GM23338 (cell line): ENCODE measurements around the gene TPR. TPM values are rescaled to one million over a fixed set of nuclear protein-coding genes. Genes with fewer than 3 reads are reported as not detected.

Experiments used
- ATAC-seq: fragments of 200-7000 bp; cut with Tn5 transposase; 3 replicates; pipeline ENCODE4 v1.9.1; 2020
- DNase-seq: peaks from one replicate; pipeline ENCODE4 v3.0.0-alpha.2; 2015; ENCODE audit warnings: low spot score
- H2AFZ ChIP-seq: fragments of 200-600 bp; sonication (generic); 2 replicates; pipeline ENCODE4 v1.8.0; 2016; ENCODE audit warnings: antibody characterized with exemption, mild to moderate bottlenecking, moderate library complexity
- H3F3A ChIP-seq: fragments of 200-600 bp; sonication (generic); replicated peaks from 2 replicates; pipeline ENCODE4 v1.8.0; 2017; ENCODE audit warnings: antibody characterized with exemption, mixed run types, low read depth
- H3K27ac ChIP-seq: fragments of 200-600 bp; sonication (generic); 2 replicates; pipeline ENCODE4 v1.6.1; 2016; ENCODE audit warnings: low read depth
- H3K27me3 ChIP-seq: fragments of 200-600 bp; sonication (generic); 2 replicates; pipeline ENCODE4 v1.8.0; 2016; ENCODE audit warnings: mild to moderate bottlenecking, mixed run types, moderate library complexity; ENCODE audit not compliant: insufficient read depth
- H3K36me3 ChIP-seq: fragments of 200-600 bp; sonication (generic); 2 replicates; pipeline ENCODE4 v1.8.0; 2016; ENCODE audit warnings: mild to moderate bottlenecking; ENCODE audit not compliant: insufficient read depth
- H3K4me1 ChIP-seq: fragments of 200-600 bp; sonication (generic); 2 replicates; pipeline ENCODE4 v1.8.0; 2016; ENCODE audit warnings: mild to moderate bottlenecking, moderate library complexity; ENCODE audit not compliant: insufficient read depth
- H3K4me2 ChIP-seq: fragments of 200-600 bp; sonication (generic); 2 replicates; pipeline ENCODE4 v1.7.1; 2017; ENCODE audit warnings: mixed run types
- H3K4me3 ChIP-seq: fragments of 200-600 bp; sonication (generic); 2 replicates; pipeline ENCODE4 v1.6.1; 2016; ENCODE audit warnings: mixed run types
- H3K79me2 ChIP-seq: fragments of 200-600 bp; sonication (generic); replicated peaks from 2 replicates; pipeline ENCODE4 v1.8.0; 2017; ENCODE audit warnings: mild to moderate bottlenecking; ENCODE audit not compliant: insufficient read depth
- H3K9me2 ChIP-seq: fragments of 200-600 bp; sonication (generic); 2 replicates; pipeline ENCODE4 v1.8.0; 2017; ENCODE audit not compliant: insufficient read depth
- H4K20me1 ChIP-seq: fragments of 200-600 bp; sonication (generic); replicated peaks from 2 replicates; pipeline ENCODE4 v1.8.0; 2017; ENCODE audit warnings: mild to moderate bottlenecking; ENCODE audit not compliant: insufficient read depth
- H3K27ac Mint-ChIP-seq: 2 replicates; pipeline ENCODE4 v1.8.0; 2020; ENCODE audit warnings: inconsistent platforms, mild to moderate bottlenecking, moderate library complexity, mixed read lengths
- H3K27me3 Mint-ChIP-seq: 3 replicates; pipeline ENCODE4 v1.8.0; 2022; ENCODE audit warnings: low read depth, mild to moderate bottlenecking, moderate library complexity, mixed read lengths, inconsistent platforms; ENCODE audit not compliant: insufficient read depth, poor library complexity
- H3K36me3 Mint-ChIP-seq: 3 replicates; pipeline ENCODE4 v1.8.0; 2021; ENCODE audit warnings: low read depth, mild to moderate bottlenecking, inconsistent platforms, moderate library complexity, mixed read lengths
- H3K4me1 Mint-ChIP-seq: 3 replicates; pipeline ENCODE4 v1.8.0; 2020; ENCODE audit warnings: mild to moderate bottlenecking, inconsistent platforms, mixed read lengths
- H3K4me3 Mint-ChIP-seq: 3 replicates; pipeline ENCODE4 v1.8.0; 2021; ENCODE audit warnings: moderate library complexity, mild to moderate bottlenecking, inconsistent platforms, mixed read lengths
- H3K9me3 Mint-ChIP-seq: 3 replicates; pipeline ENCODE4 v1.8.0; 2020; ENCODE audit warnings: moderate library complexity, mild to moderate bottlenecking, inconsistent platforms, mixed read lengths
- CREB1 ChIP-seq: fragments of 250-450 bp; sonication (Bioruptor Pico); IDR thresholded peaks from 2 replicates; pipeline ENCODE4 v1.5.0; 2020; ENCODE audit warnings: low read depth, mild to moderate bottlenecking, moderate library complexity
- CTCF ChIP-seq, 2 experiments: fragments of 200-600 bp in 1 of 2; sonication (generic) in 1 of 2; conservative IDR thresholded peaks; 2 replicates each; pipeline versions ENCODE4 v1.5.1 to v1.6.1; 2016 to 2017; ENCODE audit warnings: antibody characterized with exemption in 2 of 2, low read depth in 2 of 2, mild to moderate bottlenecking in 2 of 2, moderate library complexity in 1 of 2
- ETS1 ChIP-seq: IDR thresholded peaks from 2 replicates; pipeline ENCODE4 v1.6.1; 2016; ENCODE audit warnings: antibody characterized with exemption
- EZH2phosphoT487 ChIP-seq: fragments of 200-600 bp; sonication (generic); IDR thresholded peaks from one replicate; pipeline ENCODE4 v1.8.1; 2018; ENCODE audit warnings: antibody characterized with exemption; ENCODE audit not compliant: unreplicated experiment
- JUNB ChIP-seq: IDR thresholded peaks from one replicate; pipeline ENCODE4 v1.6.1; 2016; ENCODE audit warnings: antibody characterized with exemption; ENCODE audit not compliant: unreplicated experiment
- NANOG ChIP-seq: IDR thresholded peaks from 2 replicates; pipeline ENCODE4 v1.6.1; 2016; ENCODE audit warnings: antibody characterized with exemption, borderline replicate concordance
- POLR2AphosphoS5 ChIP-seq: IDR thresholded peaks from 2 replicates; pipeline ENCODE4 v1.6.1; 2016; ENCODE audit warnings: antibody characterized with exemption, low read depth
- REST ChIP-seq: IDR thresholded peaks from one replicate; pipeline ENCODE4 v1.6.1; 2018; ENCODE audit warnings: antibody characterized with exemption; ENCODE audit not compliant: unreplicated experiment
- STAT1 ChIP-seq: IDR thresholded peaks from one replicate; pipeline ENCODE4 v1.6.1; 2016; ENCODE audit warnings: antibody characterized with exemption; ENCODE audit not compliant: unreplicated experiment
- ZNF114 ChIP-seq: fragments of 250-450 bp; sonication (Bioruptor Pico); IDR thresholded peaks from 2 replicates; pipeline ENCODE4 v1.5.0; 2020; ENCODE audit warnings: mild to moderate bottlenecking, moderate library complexity
- ZNF331 ChIP-seq: fragments of 250-450 bp; sonication (Bioruptor Pico); IDR thresholded peaks from 2 replicates; pipeline ENCODE4 v1.5.0; 2020; ENCODE audit warnings: low read depth, mild to moderate bottlenecking, moderate library complexity
- polyA plus RNA-seq: library from polyadenylated mRNA; unstranded; fragments of >200 nt; fragmentation: Nextera tagmentation; extraction: Ambion mirVana; gene quantifications from 2 replicates; pipeline ENCODE4 v1.2.1, GENCODE V29; 2016
- total RNA-seq: library from RNA; depleted of rRNA; stranded (reverse); fragments of >200 nt; shearing (Covaris generic); gene quantifications from 2 replicates; pipeline ENCODE4 v1.2.3, GENCODE V29; 2014

Gene TPR
- total and polyA plus RNA-seq, 2 experiments from 2014 or later, result 108 to 220 TPM

GRCh38 chr1:186308264-186309060, 66.6 kb downstream of the TPR start:
- ATAC-seq, result no peak
- no peaks in the 10 kb centered on the region for H3K4me1 ChIP-seq
- Mint-ChIP-seq H3K9me3 (no peaks in the 10 kb centered on the region), H3K27ac (no peak overlapping the region), H3K4me3 (no peak overlapping the region), H3K36me3 (peaks cover 4% of the 10 kb centered on the region; the same call in 2 of the 3 replicates), H3K4me1 (no peaks in the 10 kb centered on the region), H3K27me3 (no peaks in the 10 kb centered on the region)
- H4K20me1 ChIP-seq, result peaks cover 4% of the 10 kb centered on the region; the same call in 1 of the 2 replicates
- H3K9me2 ChIP-seq, result no peaks in the 10 kb centered on the region
- no peaks in the 10 kb centered on the region for H3K27me3 ChIP-seq
- H3K79me2 ChIP-seq, result no peaks in the 10 kb centered on the region
- no peak overlapping the region for H3K4me3 ChIP-seq
- H2AFZ ChIP-seq, result no peak overlapping the region
- H3F3A ChIP-seq, result no peaks in the 10 kb centered on the region
- TF ChIP-seq STAT1, result no peak
- no peak for TF ChIP-seq JUNB
- no peak for TF ChIP-seq REST
- no peak for TF ChIP-seq CTCF (conservative IDR thresholded peaks at IDR 0.05; ENCODE audit: low read depth in 2 of 2)
- no peak for TF ChIP-seq NANOG
- no peak for TF ChIP-seq CREB1 (CRISPR knock-in tag)
- no peak for TF ChIP-seq EZH2phosphoT487
- no peak overlapping the region for H3K27ac ChIP-seq
- H3K4me2 ChIP-seq, result no peak overlapping the region
- DNase-seq, result no peak
- H3K36me3 ChIP-seq, result peaks cover 5% of the 10 kb centered on the region; the same call in 1 of the 2 replicates

- Histone ChIP-seq H3K4me2 (no peak overlapping the region), H2AFZ (no peak overlapping the region), H3K4me3 (no peak overlapping the region), H4K20me1 (peaks cover 4% of the 10 kb centered on the region; the same call in 1 of the 2 replicates), H3F3A (no peaks in the 10 kb centered on the region), H3K79me2 (no peaks in the 10 kb centered on the region), H3K27ac (no peak overlapping the region), H3K4me1 (no peaks in the 10 kb centered on the region), H3K27me3 (no peaks in the 10 kb centered on the region), H3K36me3 (no peaks in the 10 kb centered on the region), H3K9me2 (no peaks in the 10 kb centered on the region)
- Mint-ChIP-seq H3K27ac (no peak overlapping the region), H3K4me1 (no peaks in the 10 kb centered on the region), H3K36me3 (no peaks in the 10 kb centered on the region), H3K9me3 (no peaks in the 10 kb centered on the region), H3K4me3 (no peak overlapping the region), H3K27me3 (no peaks in the 10 kb centered on the region)
- ATAC-seq (no peak), DNase-seq (no peak)
- no peak for TF ChIP-seq ZNF331
- no peak for TF ChIP-seq REST
- no peak for TF ChIP-seq ZNF114 (CRISPR knock-in tag)
- TF ChIP-seq NANOG, result no peak
- TF ChIP-seq POLR2AphosphoS5, result no peak
- TF ChIP-seq ETS1, result no peak
- TF ChIP-seq STAT1, result no peak
- no peak for TF ChIP-seq EZH2phosphoT487
These were observed 67.6 kb downstream of the TPR start for GRCh38 chr1:186307445-186307844.
